HG03457 (cell line): ENCODE data around the gene USP36.

Experiments used
- ATAC-seq: cut with Tn5 transposase; IDR thresholded peaks from one replicate; pipeline ENCODE4 v1.9.1; 2021; ENCODE audit warnings: moderate number of reproducible peaks; ENCODE audit not compliant: unreplicated experiment

The USP36 gene

GRCh38 chr17:78746263-78746948, 94.2 kb downstream of the USP36 start:
- no peak for ATAC-seq
